Testis (tissue), 2 donors: ENCODE results near the gene TOX4.

Experiments
- POLR2A ChIP-seq: fragments of 450-650 bp; IDR thresholded peaks from one replicate; pipeline ENCODE4 v1.6.1; 2017; ENCODE audit warnings: antibody characterized with exemption, mild to moderate bottlenecking, moderate library complexity
- TF ChIP-seq, protein P1 (sequence below), 3 experiments: fragments of 450-650 bp in 2 of 3; fragments of 200-600 bp in 1 of 3; sonication (generic) in 1 of 3; IDR thresholded peaks; one replicate each; pipeline ENCODE4 v1.5.1; 2016 to 2019; ENCODE audit warnings: antibody characterized with exemption in 3 of 3, mild to moderate bottlenecking in 2 of 3, moderate library complexity in 1 of 3

DNA sequence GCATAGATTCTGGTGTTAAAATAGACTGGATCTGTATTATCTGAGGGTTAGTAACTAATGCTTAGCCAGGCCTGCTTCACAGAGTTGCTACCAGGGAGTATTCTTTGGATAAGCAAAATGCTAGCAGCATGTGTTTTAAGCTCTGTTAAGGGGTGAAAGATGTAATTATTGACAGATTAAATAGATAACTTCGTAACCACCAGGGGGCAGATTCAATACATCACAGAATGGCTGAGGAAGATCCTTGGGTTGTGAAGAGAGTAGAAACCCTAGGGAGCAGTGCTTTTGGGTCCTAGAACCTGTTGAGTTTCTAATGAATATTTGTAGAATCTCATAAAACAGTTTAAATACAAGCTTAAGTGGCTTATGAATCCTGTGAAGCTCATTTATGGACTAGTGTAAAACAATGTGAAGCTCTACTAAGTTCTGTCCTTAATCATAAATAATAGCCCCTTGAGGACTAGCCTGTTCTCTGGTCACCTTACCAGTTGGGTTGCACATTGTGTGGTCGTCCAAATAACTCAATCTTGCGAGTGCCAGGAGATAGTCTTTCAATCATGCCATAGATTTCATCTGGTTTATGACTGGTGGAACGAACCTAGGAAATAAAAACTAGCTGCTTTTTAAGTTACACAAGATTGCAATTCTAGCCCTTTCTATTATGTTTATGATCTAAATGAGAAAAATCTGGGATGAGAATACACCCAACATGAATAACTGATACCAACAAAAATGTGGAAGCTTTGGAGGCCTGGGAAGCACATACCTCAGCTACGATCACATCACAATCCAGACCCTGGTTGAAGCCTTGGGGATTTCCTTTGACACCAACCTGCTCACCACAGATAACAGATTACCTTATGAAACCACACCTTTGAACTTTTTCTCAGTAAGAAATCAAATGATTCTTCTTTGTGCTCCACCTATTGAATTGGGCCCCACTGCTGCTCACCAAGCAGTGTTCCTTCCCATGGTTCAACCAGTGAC is 21.8 kb downstream of the TOX4 start:
- TF ChIP-seq, protein P1, sequence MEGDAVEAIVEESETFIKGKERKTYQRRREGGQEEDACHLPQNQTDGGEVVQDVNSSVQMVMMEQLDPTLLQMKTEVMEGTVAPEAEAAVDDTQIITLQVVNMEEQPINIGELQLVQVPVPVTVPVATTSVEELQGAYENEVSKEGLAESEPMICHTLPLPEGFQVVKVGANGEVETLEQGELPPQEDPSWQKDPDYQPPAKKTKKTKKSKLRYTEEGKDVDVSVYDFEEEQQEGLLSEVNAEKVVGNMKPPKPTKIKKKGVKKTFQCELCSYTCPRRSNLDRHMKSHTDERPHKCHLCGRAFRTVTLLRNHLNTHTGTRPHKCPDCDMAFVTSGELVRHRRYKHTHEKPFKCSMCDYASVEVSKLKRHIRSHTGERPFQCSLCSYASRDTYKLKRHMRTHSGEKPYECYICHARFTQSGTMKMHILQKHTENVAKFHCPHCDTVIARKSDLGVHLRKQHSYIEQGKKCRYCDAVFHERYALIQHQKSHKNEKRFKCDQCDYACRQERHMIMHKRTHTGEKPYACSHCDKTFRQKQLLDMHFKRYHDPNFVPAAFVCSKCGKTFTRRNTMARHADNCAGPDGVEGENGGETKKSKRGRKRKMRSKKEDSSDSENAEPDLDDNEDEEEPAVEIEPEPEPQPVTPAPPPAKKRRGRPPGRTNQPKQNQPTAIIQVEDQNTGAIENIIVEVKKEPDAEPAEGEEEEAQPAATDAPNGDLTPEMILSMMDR (IDR thresholded peaks at IDR 0.05) = peak; percentile 15 to 50 (median 33)
- TF ChIP-seq POLR2A = no peak
